HG03175 (cell line): Measurements from ENCODE around the gene TREML1.

Source experiments
- ATAC-seq: cut with Tn5 transposase; IDR thresholded peaks from one replicate; pipeline ENCODE4 v1.9.1; 2021; ENCODE audit warnings: mild to moderate bottlenecking, moderate library complexity; ENCODE audit not compliant: unreplicated experiment

The TREML1 gene

DNA sequence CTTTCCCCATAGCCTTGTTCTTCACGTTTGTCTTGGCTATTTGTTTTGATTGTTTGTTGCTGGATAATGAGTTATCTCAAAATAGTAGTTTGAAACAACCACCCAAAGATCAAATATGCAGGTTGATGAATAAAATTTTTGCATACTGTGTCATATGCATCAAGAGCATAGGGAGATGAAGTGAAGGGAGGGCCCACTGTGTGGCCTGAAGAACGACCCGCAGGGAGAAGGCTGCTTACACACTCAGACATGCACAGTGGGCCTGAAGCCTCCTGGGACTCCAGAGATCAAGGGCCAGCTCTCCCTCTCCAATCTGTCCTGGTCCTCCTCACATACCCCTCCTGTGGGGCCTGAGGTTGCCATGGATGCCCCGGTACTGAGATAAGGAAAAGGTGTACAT, 25.0 kb upstream of the TREML1 start:
- ATAC-seq = no peak

DNA sequence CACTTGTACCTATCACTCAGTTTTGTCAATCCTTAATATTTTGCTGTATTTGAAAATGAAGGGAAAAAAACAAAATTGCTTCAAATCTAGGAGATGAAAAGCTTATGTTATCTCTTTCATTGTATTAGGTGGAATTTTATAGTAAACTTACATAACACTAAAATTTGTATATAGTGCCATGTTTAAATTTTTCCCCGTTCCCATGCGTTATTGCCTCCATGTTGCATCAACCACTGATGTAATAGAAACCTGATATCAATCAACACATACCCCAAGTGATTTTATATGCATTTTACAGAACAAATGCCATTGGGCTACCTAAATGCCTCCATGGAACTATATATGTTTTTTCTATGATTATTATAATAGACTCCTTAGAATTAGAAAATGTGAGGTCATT, 23.5 kb upstream of the TREML1 start:
- no peak for ATAC-seq

DNA sequence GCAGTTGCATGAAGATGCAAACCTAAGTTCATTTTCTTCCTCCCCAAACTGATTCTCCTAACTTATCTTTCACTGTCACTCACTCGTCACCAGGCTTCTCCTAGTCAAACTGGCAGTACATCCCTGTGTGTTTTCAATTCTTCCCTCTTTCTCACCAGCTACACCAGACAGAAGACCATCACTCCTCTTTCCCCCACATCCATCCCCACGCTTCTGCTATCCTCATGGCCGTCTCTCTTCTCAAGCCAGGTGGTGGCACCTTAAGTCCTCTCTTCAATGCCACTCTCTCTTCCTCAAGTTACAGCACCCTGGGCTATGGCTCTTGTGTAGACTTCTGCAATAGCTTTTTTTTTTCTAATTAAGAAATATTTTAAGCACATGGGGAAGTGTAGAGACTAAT, 23.1 kb upstream of the TREML1 start:
- ATAC-seq = no peak

DNA sequence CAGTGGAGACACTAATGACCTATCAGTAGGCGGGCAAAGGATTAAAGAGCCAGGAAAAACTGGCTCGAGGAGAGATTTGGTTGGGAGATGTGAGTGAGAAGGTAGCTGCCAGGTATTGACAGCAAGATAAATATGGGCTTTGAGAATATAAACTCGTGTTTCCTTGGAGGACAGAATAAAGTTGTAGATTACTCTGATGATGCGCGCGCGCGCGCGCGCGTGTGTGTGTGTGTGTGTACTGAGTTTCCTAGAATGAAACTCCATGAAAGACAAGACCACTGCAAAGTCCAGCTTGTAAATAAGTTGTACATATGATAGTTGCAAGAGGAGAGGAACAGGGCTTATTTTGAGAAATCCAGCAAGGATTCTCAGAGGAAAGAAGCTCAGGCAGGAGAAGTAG, 22.0 kb upstream of the TREML1 start:
- no peak for ATAC-seq

DNA sequence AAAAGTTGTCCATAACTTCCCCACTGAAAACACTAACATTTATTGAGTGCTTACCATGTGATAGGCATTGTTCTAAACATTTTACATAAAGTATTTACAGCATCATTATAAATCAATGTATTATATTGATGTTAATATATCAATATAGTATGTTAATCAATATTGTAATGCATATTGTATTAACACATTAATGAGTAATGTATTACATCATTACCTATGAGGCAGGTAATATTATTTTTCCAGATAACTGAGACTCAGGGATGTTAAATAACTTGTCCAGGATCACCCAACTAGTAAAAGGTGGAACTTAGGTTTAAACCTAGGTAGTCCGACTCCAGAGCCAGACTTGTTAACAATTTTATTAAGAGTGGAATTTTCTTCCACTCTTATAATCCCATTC, 20.9 kb upstream of the TREML1 start:
- ATAC-seq = no peak

DNA sequence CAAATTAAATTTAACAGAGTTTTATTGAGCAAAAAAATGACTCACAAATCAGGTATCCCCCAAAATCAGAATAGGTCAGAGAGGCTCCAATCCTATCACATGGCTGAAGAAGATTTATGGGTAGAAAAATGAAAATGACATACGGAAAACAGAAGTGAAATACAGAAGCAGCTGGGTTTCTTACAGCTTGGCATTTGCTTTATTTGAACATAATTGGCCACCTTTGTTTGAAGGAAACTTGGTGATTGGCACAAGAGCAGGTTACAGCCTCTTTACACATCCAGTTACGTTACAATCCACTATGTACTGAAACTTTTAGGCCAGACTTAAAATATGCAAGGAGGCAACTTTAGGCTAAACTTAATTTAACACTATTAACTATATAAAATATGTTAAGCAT, 20.5 kb upstream of the TREML1 start:
- no peak for ATAC-seq

DNA sequence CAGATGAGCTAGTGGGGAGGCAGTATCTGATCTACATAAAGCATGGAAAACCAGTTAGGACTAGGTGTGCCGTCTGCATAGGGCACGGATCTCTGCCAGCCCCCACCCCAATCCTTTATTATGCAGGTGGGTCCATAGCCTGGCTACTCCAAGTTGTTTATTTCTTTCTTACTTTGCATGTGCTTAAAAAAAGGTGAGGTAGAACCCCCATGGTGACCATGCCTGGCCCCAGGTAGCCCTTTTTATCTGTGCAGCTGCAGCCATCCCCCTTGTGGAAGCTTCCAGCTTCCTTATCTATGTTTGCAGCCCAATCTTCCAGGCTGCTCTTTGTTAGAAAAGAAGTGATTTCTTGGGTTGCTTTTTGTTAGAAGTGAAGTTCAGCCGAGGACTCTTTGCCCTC, 17.8 kb upstream of the TREML1 start:
- no peak for ATAC-seq

DNA sequence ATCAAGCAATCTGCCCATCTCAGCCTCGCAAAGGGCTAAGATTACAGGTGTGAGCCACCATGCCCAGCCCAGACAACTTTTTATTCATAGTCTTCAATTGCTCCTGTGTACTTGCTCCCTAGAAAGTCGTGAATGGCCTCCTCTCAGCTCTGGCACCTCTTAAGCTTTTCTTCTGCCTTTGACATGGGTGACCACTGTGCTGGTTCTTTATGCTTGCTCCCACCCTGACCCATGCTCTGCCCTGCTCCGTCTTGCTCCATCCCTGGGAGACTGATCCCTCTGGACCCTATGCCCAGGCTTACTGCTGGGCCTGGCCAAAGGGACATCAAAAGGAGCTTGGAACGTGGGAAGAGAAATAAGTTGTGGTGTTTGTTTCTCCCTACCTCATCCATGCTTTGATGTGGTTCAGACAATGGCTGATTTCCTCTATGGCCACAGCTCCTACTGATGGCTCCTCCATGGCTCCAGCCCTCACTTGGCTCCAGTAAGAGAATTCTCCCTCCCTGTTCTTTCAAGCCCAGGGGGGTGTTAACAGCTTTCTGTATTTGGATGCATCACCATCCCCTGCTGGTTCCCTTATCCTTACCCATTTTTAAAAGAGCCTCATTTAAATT, 16.5 kb upstream of the TREML1 start:
- no peak for ATAC-seq

DNA sequence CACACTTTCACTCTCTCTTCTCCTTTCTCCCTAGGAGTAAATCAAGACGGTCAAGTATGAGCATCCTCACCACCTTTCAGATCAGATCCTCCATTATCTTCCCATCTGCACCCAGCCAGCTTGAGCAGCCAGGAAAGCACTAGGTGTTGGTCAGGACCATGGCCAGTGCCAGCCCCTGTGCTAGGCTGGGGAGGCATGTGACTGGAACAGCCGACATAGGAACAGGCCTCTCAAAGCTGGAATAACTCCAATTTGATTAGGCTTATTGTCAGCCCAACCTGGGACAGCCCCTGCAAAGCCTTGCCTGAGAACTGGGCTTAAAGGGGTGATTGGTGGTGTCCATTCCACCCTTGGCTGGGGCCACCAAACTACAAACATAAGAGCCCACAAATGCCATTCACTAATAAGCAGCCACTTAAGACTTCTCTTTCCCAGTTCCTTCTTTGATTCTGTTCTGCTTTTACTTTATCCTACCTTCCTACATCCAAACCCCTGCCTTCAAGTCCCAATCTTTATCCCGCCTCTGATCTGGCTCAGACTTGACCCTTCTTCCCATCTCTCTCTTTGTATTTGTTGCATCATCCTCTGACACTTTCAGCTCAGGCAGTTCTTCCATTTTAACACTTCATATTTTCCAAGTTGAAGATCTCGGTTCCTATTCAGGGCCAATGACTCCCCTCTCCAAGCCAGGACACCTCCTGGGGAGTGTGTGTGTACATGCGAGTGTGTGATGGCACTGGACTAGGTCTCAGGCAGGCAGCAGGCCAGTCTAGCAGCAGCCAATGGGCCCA, 13.2 kb upstream of the TREML1 start:
- ATAC-seq = no peak

DNA sequence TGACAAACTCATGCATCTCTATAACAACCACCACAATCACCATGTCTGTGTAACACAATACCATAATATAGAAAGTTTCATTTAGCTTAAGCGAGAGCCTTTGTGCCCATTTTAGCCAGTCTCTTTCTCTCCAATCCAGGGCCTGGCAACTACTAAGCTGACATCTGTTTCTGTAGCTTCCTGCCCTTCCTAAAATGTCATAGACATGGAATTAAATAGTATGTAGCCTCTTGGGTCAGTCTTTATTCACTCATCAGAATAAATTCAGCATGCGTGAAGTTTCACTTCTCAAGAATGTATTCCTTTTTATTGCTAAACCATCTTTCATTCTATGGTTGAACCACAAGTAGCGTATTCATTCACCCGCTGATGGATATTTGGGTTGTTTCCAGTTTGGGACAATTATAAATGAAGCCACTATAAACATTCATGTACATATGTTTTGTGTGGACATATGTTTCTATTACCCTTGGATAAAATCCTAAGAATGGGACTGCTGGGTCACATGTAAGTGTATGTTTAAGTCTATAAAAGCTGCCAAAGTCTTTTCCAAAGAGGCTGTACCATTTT, 10.5 kb upstream of the TREML1 start:
- ATAC-seq = no peak

DNA sequence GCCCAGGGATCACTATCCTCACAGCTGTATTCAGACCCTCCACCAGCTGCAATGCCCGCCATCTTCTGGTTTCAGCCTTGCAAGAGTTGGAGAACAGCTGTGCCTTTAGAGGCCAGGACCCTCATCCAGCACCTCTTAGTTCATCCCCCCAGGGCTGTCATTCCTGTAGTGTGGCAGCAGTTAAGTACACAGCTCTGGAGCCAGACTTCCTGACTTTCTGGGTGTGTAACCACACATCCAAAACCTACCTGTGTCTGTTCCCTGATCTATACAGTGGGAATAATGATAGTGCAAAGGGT, 9.2 kb upstream of the TREML1 start:
- ATAC-seq = no peak

DNA sequence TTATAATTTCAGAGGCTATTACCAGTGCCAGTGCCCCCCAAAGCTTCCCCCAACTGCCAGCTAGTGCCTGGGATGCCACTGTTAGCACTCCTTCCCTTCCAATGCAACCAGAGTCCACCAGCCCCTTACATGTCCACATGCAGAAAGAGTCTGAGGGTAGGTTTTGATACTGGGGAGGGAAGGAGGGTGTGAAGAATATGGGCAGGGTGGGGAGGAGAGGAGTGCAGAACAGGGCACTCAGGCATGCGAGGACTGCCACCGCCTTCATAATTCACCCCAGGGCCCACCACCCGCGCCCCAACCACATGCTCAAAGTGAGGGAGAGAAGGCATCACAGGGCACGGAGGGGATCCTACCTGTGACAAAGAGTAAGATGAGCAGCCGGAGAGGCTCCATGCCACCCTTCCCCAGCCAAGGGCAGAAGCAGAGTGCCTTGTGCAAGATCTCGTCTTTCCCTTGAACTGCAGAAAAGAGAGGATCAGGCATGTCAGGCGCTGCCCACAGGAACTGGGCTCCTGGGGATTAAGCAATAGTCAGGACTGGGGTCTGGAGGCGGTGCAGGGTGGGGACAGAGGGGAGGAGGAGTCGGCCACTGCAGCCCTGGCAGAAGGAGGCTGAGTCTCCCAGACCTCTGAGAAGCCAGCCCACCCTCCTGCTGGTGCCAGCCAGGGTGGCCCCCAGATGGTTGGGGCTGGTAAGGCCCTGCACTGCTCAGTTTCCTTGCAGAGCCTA, 8.7 kb upstream of the TREML1 start, which contains the start of gene TREM2:
Gene TREM2 (minus strand): TSS at position 430 of the 732 bp plus-strand sequence. CDS start 34 bp downstream, at position 396.
- no peak for ATAC-seq

DNA sequence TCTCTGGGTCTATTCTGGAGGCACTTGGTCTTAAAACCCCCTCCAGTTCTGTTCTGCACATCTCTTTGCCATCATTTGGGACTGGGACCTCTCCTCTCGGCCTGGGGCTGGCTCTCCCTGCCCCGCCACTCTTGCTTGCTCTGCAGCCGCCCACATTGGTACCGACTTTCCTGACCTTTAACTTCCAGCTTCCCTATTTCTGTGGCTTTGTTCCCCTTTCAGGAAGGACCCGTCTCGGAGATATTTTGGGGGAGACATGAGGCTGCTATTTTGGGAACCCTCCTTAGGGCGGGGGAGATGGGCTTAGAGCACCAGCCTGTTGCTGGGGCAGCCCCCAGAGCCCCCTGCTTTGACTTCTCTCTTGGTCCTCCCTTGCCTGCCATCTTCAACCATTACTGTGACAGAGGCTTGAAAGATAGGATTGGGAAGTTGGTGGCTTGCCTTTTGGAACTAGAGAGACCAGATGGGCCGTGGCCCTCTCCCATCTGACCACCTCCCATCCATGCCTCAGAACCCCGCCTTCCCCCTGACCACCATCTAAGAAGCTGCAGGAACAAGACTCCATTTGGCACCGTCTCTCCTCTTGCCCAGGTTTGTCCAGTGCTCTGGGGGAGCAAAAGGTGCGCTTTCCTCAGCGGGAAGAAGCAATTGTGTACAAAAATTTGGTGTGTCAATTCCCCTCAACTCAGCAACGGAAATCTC, 7.9 kb upstream of the TREML1 start:
- no peak for ATAC-seq

DNA sequence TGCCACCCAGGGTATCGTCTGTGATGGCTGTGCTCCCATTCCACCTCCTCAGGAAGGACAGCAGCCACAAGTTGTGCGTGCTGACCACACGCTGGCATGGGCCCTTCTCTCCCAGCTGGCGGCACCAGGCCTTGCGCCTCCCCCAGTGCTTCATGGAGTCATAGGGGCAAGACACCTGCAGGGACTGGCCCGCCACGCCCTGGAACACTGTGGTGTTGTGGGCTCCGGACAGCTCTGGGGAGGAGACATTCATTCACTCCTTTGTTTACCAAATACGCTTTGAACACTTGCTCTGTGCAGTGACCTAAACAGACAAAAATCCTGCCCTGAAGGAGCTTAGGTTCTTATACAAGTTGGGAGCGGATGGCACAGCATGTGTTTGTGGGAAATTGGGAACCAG, 7.2 kb upstream of the TREML1 start:
- ATAC-seq = no peak

DNA sequence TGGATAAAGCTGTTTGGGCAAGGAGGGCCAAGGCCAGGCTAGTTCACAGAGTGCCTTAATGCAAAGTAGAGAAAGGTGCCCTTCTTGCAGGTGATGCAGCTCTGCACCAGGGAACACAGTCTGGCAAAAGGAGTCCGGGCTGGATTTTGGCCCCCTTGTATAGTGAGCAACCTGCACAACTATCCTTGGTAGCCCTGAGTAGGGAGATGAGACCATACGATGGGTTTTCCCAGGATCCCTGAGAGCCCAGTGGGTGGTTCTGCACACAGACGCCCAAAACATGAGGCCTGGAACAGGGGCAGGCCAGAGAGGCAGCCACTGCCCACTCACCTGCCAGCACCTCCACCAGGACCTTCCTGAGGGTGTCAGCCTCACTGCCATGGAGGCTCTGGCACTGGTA, 6.8 kb upstream of the TREML1 start:
- ATAC-seq = no peak

DNA sequence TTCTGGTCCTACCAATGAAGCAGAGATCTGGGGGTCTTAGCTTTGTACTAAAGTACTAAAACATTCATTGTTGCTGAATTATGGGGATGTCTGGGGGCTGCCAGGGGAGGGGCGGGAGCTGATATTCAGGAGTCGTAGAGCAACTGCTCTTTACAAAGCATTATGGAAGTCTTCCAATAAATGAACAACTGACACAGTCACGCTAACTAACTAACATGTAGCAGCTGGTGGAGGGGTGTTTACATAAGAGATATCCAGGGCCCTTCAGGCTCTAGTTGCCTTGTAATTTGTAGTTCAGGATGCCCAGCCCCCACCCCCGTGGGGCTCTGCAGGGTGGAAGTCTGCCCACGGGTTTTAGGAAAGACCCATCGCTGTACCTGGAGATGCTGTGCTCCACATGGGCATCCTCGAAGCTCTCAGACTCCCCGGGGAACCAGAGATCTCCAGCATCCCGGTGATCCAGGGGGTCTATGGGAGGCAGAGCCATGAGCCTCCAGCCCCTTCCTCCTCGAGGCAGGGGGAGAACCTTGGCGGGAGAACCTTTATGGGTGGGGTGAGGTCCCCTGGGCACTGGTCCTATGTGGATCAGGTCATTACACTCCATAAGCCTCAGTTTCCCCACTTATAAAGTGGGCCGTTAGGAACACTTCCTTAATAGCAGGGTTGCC, 5.4 kb upstream of the TREML1 start:
- no peak for ATAC-seq

DNA sequence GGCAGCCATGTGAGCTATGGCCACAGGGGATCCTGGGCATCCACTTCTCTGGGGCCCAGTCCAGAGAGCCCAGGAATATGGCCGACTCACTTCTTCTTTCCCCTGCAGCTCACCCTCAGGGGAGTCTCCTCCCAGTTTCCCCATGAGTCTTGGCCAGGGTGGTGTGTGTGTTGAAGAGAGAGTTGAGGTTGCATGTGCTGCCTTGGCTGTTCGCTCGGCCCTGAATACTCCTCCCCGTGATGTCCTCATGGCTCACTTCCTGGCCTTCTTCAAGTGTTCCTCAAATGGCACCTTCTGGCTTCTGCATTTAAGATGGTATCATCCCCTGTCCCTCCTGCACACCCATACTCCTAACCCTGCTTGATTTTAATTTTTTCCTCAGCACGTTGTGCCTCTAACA, 3.2 kb upstream of the TREML1 start:
- no peak for ATAC-seq

DNA sequence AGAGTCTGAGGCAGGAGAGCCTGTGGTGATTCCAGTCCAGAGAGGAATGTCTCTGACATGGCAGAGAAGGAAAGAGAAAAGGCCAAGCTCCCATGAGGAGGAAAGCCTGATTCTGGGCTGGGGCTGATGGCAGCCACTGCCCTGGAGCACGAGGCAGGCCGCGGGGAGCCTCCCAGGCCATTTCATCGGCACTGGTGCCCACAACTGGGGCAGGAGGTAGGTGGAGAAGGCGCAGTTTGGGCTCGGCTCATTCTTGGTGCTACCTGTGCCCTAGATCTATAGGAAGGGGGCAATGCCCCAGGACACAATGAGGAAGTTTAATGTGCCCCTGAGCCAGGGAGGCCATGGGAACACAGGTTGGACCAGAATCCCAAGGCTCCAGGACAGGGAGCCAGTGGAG, 2.6 kb upstream of the TREML1 start:
- no peak for ATAC-seq

DNA sequence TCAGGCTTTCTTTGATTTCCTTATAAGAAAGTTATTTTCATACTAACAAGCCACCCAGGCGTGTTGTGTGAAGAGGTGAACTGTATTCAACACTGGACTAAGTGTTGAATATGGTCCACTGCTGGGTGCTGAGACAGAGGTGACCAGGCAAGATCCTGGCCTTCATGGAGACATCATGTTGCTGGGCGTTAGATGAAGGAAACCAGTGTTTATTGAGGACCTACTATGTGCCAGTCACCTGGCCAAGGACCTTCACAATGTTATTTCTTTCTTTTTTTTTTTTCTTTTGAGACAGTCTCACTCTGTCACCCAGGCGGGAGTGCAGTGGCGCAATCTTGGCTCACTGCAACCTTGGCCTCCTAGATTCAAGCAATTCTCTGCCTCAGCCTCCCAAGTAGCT, 1.9 kb upstream of the TREML1 start:
- ATAC-seq = no peak

DNA sequence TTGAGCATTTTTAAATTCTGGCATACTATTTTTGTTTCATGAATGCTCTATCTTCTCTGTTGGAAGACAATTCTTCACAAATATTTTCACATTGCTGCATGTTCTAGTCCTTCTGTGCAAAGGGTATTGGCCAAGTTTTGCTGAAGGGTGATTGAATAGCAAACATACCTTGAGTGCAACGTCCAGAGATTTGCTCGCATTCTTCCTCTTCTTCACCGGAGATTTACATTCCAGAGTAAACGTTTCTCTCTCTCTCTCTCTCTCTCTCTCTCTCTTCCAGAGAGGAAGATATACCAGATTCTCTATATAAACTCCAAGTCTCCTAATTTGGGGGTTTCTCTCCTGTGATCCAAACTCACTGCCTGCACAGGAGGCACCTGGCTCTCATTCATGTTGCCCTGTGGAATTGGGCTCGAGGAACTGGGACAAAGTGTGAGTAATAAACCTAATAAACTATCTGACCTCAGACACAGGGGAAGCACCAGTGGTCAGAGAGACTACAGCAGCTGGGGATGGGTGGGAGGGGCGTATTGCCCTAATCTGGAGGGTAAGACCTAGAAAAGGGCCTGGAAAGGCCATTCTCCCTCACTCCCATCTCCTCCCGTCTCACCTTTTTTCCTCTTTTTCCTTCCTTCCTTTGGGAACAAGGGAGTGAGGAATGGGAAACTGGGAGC, 1.1 kb upstream of the TREML1 start:
- no peak for ATAC-seq
